GM18526 (cell line): ENCODE results near the gene EDARADD.

Experiments
- POLR2A ChIP-seq: IDR thresholded peaks from 3 replicates; pipeline ENCODE4 v1.6.1; 2011; ENCODE audit not compliant: insufficient read length; ENCODE audit errors: extremely low read depth

EDARADD gene

DNA sequence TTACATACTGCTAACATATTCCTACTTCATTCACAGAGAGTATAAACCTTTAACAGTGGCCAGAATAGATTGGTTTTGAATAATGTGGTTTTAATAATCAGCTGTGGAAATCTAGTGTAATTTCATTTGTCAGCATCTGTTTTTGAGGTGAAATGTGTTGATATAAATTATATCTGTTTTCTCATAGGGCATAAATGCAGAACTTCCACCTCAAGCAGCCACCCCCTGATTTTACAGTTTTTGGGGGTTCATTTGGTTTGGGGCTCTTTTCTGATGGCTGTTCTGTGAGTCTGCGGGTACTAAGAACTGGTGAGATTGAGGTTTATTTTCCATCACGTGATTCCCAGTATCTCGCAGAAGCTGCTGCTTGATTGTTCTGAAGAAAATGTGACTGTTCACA lies 23.2 kb downstream of the EDARADD start:
- TF ChIP-seq POLR2A, result no peak

DNA sequence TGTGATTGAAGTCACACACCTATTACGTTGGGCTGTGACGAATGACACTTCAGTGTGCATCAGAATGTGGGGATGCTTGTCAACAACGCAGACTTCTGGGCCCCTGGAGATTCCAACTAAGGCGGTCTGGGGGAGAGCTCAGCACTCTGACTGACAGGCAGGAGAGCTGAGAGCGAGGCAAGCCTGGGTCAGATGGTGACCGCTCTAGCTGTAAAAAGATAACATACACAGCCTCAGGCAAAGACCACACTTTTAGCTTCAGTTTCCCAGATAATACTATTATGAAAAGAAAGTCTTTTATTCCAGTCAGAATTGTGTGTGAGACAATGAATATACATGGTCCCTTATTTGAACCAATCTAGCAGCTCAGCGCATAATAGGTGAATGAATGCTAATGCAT lies 25.4 kb downstream of the EDARADD start:
- no peak for TF ChIP-seq POLR2A

GRCh38 chr1:236421022-236421421 lies 26.9 kb downstream of the EDARADD start:
- TF ChIP-seq POLR2A, result no peak

- TF ChIP-seq POLR2A, result no peak
Observed at GRCh38 chr1:236421850-236422516, 27.9 kb downstream of the EDARADD start.

- no peak for TF ChIP-seq POLR2A
Observed at GRCh38 chr1:236422517-236422876, 28.4 kb downstream of the EDARADD start.

GRCh38 chr1:236425031-236425663 lies 31.1 kb downstream of the EDARADD start:
- TF ChIP-seq POLR2A, result no peak

DNA sequence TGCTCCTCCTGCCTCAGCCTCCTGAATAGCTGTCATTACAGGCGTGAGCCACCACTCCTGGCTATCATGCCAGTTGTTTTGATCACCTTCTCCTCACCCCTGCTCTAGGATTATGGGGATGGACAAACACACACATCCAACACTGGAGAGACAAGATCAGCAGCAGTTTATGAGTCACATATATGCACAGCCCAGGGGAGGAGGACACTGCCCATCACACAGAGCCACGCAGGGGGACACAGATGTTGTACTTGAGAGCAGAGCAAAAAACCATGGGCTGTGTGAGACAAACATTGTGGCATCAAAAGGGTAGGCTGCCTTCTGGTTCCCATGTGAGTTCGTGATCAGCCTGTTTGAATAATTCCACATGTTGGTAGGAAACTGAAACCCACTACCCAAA lies 32.1 kb downstream of the EDARADD start:
- TF ChIP-seq POLR2A, result no peak

GRCh38 chr1:236429715-236430274 lies 35.7 kb downstream of the EDARADD start:
- no peak for TF ChIP-seq POLR2A

DNA sequence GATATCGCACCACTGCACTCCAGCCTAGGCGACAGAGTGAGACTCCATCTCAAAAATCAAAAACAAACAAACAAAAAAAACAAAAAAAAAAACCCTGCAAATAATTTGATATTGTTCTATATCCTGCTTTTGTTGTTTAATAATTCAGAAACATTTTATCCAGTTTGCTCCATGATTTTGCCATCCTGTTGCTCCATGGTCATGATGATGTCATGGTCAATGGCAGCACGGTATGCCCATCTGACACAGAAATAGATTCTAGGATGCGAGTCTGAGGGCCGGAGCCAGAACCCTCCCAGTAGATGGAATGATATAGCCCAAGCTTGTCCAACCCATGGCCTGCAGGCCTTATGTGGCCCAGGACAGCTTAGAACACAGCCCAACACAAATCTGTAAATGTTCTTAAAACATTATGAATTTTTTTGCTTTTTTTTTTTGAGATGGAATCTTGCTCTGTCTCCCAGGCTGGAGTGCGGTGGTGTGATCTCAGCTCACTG lies 39.8 kb downstream of the EDARADD start:
- TF ChIP-seq POLR2A, result no peak

DNA sequence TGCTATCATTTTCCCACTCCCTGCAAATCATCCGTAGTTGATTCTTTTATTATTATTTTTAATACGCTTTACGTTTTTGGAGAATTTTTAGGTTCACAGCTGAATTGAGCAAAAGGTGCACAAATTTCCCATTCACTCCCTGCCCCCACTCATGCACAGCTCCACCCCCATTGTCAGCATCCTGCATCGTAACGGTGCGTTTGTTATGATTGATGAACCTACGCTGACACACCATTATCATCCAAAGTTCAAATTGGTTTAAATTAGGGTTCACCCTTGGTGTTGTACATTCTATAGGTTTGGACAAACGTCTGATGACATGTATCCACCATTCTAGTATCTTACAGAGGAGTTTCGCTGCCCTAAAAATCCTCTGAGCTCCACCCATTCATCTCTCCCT lies 44.5 kb downstream of the EDARADD start:
- TF ChIP-seq POLR2A, result no peak

GRCh38 chr1:236440373-236440772 lies 46.3 kb downstream of the EDARADD start:
- no peak for TF ChIP-seq POLR2A

DNA sequence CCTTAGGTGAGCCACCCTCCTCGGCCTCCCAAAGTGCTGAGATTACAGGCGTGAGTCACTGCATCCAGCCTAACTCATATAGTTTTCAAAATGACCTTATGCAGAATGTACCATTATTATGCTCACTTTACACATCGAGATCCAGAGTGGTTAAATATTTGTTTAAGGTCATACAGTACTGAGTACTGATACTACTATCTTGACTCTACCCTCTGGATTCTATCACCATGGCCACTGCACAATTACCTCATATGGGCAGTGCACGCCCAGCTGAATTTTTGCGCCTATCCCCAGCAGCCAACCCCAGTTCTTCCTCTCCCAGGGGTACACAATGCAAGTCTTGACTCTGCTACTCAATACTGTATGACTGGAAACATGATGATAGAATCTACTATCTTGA lies 56.7 kb downstream of the EDARADD start:
- TF ChIP-seq POLR2A, result no peak

GRCh38 chr1:236451796-236452373 lies 57.8 kb downstream of the EDARADD start:
- TF ChIP-seq POLR2A, result no peak

DNA sequence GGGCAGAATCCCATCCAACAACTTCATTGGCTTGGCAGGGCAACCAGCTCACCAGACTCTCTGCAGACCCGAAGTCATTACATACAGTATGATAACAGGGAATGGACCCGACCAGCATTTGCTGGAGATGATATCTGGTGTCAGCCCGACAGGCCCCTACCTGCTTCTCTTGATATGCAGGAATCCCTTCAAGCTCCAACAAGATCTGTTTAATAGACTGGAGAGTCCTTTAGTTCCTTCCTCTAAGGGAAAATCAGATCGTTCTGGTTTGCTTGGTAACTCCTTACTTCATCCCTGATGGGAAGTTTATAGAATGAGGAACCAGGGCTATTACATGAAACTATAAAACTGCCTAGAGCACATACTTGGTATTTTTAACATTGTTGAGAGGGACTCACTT lies 61.2 kb downstream of the EDARADD start:
- no peak for TF ChIP-seq POLR2A

DNA sequence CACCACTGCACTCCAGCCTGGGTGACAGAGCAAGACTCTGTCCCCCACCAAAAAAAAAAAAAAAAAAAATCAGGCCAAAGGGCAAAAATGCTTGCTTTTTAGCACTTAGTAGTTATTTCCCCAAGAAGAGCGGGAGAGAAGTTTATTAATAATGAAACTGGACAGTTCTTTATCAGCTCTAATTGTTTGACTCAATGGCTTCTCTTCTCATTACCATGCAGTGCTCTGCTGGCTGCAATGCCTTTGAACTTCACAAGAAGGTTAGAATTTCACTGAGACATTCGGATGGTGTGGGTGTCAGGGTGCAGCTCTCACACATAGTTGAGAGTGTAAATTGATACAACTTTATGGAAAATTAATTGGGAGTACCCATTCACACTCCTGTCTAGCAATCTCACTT lies 63.7 kb downstream of the EDARADD start:
- TF ChIP-seq POLR2A, result no peak

GRCh38 chr1:236458996-236459395 lies 64.9 kb downstream of the EDARADD start:
- TF ChIP-seq POLR2A, result no peak
